GM18502 (cell line): Measurements from ENCODE around the gene MCF2L2.
A peak's percentile ranks its signal among the peaks of the same experiment; 100 is the strongest.
"Not testable (repeated sequence)": the region's sequence is repeated elsewhere in the genome, so short reads cannot be mapped to it uniquely, and the experiment has no call there.

Source experiments
- ATAC-seq: cut with Tn5 transposase; IDR thresholded peaks from one replicate; pipeline ENCODE4 v1.9.1; 2021; ENCODE audit warnings: mild to moderate bottlenecking; ENCODE audit not compliant: unreplicated experiment, poor library complexity

The MCF2L2 gene

DNA sequence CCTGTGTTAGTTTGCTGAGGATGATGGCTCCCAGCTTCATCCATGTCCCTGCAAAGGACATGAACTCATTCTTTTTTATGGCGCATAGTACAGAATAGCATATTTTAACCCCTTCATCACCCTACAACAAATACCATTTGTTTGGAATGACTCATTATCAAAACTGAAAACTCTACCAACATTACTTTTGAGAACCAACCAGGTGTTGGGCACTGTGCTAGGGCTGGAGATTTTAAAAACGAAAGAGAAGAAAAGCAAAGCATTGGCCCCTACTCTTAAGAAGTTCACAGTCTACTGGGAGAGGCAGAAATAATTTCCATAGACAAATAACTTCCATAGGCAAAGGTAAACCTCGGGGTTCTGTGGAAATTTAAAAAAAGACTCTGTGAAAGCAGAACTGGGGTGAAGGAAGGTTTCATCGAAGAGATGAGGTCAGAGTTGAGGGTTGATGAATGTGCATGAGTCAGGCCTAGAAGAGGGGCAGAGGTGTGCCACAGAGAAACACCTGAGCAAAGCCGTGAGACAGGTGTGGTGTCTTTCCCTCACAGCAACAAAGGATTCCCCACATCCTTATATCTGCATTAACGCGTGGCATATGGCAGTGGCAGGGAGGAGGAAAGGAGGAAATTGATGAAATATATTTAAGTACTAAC is 51.0 kb downstream of the MCF2L2 start:
- peak; percentile 67 for ATAC-seq

DNA sequence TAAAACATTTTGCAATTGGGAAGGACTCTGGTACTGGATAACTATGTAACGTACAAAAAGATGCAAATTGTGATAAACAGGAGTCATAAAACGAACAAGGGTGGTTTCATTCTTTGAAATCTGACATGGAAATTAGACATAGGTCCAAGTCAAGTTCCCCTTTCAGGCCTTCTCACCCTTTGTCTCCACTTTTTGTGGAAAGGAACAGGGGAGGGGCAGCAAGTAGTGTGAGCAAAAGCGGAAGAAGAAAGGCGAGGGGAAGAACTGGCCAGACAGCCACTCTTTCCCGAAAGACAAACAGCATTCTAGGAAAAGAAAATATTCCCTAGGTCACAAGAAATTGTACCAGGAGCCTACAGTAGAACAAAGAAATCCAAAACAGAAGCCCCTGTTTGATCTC is 52.6 kb downstream of the MCF2L2 start:
- ATAC-seq, result no peak

DNA sequence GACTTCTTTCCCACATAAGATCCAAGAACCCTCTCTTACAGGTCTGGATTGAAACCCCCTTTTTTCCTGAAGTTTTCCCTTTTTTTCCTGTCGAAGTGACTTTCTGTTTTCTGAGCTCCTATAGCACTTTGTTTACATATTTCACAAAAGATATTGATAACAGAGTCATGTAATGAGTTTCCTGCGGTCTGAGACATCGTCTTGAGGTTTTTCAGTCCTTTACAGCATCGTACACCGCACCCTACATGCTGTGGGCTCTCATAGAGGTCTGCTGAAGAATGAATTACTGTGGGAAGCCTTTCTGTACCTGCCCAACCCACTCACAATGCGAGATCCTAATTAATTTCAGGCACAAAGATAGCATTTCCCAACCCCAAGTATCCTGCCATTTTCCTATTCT is 53.1 kb downstream of the MCF2L2 start:
- no peak for ATAC-seq

DNA sequence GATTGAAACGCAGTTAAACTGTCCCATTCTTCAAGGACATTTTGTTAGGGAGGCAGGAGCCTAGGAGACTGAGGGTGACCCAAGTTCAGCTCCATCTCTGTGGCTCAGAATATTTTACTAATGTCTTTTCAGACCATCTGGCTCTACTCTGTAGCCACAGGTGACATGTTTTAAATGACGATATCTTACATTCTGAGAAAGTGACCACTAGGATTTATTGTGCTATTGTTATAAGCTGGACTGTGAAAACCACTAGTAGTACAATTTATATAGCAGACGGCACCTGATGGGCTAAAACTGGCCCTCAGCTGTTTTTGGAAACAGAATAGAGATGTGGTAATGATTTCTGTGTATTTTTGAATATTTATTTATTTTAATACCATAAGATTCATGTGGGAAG is 55.5 kb downstream of the MCF2L2 start:
- no peak for ATAC-seq

DNA sequence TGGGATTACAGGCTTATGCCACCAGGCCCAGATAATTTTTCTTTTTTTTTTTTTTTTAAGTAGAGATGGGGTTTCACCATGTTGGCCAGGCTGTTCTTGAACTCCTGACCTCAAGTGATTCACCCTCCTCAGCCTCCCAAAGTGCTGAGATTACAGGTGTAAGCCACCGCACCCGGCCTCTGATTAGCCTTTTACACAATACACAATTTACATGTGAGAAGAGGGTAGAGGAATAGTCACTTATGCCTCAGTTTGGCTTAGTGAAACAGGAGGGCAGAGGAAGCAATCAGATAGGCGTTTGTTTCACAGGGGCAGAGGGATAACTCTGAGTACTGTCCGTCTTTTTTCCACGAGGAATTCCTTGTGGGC is 56.8 kb downstream of the MCF2L2 start:
- not testable (repeated sequence) for ATAC-seq

DNA sequence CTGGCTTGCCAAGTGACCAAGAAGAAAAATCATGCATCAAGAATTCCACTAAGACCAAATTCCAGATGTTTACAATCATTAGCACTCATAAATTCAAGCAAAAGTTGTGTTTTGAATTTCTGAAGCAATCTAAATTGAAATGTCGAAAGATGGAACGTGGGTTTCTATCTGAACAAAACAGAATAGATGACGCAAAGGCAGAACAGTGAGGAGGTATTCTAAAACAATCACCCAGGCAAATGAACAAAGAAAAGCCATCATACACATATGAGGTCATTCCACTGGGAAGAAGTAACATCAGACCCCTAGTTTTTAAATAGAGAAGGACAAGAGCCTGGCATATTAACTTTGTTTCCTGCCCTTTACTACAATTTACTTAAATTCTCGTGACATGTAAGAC is 58.0 kb downstream of the MCF2L2 start:
- ATAC-seq, result no peak

DNA sequence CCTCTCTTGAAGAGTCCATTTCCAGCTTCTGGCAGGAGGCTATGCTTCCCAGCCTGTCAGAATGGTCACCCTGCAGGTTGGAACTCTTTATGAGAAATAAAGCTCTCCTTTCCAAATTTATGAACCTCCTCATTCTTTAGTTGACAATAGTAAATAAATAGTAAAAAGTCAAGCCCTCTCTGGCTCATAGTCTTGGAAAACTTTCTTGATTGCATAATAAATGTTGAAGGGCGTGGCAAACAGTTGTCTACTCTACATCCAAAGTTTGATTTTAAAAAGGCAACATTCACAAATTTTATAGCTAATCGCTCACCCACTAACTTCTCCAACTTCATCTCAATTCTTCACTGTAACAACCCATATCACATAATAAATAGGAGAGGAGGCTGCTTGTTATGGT is 58.8 kb downstream of the MCF2L2 start:
- no peak for ATAC-seq

DNA sequence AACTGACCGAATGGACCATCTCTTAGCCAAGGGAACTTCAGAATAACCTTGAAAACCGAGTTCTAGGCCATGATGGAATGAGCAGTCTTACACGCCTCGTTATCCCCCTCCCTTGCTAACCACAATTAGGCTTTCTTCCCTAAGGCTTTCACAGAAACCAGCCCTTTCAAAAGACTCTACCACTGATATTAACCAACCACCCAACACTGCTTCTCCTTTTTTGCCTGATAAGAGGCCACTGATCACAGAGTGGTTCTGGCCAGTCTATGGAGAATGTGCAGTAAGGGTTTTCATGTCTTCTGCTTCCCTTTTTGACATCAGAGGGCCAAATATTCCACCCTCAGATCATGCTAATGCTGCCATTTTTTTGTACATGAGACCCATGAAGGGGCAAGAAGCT is 59.3 kb downstream of the MCF2L2 start:
- ATAC-seq, result no peak

DNA sequence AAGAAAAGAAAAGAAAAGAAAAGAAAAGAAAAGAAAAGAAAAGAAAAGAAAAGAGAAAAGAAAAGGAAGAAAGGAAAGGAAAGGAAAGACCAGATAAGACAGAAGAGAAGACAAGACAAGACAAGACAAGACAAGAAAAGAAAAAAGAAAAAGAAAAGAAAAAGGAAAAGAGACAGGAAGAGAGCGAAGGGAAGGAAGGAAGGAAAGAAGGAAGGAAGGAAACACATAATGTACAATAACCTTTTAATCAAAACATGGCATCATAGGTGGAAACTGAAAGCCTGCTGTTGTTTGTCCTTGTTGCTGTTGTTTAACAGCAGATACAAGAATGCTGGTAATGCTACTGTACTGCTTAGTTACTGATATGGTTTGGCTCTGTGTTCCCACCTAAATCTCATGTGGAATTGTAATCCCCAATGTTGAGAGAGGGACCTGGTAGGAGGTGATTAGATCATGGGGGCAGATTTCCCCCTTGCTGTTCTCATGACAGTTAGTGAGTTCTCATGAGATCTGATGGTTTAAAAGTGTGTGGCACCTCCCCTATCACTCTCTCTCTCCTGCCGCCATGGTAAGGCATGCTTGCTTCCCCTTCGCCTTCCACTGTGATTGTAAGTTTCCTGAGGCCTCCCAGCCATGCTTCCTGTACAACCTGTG is 67.3 kb downstream of the MCF2L2 start:
- ATAC-seq, result no peak

DNA sequence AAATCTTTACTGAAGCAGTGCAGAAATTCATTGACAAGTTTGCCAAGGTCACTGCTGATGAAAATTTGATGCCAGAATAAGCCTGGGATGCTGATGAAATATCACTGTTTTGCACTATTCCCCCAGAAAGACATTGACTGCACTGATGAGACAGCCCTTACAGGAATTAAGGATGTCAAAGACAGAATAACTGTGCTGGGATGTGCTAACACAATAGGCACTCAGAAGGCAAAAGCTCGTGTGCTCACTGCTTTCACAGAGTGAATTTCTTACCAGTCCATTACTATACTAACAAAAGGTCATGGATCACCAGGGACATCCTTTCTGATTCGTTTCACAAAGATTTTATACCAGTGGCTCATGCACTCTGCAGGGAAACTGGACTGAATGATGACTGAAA is 69.4 kb downstream of the MCF2L2 start:
- no peak for ATAC-seq

DNA sequence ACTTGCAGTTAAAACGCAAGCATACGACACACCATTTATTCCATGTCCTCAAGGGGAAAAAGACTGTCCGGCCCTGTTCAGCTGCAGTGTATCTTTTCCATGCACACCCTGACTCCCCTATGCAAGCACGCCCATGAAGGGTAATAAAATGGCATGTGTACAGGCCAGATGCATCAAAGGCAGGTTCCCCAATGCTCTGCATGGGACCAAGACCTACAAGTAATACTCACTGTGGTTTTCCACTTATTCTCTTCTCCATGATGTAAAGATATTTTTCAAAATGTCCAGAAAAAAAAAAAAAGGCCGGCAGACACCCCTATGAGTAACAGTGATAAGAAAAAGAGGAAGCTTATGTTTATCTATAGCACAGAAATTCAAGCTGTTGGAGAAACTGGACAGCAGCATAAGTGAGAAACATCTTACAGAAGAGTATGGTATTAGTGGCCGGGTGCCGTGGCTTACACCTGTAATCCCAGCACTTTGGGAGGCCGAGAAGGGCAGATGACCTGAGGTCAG is 70.8 kb downstream of the MCF2L2 start:
- no peak for ATAC-seq

DNA sequence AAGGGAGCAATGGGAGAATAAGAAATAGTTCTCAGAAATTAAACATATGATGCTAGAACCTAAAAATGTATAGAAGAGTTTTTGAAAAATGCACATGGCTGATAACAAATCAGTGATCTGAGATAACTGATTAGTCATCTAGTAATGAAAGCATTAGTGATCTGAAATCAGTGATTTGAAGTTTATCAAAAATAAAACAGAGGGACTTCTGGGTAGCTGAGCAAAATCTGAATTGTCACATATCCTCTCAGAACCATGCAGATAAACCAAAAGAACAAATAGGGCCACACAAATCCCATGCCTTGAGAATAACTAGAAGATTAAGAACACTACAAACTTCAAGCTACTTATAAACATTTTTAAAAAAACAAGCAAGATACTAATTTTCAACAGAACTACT is 71.5 kb downstream of the MCF2L2 start:
- ATAC-seq, result no peak

DNA sequence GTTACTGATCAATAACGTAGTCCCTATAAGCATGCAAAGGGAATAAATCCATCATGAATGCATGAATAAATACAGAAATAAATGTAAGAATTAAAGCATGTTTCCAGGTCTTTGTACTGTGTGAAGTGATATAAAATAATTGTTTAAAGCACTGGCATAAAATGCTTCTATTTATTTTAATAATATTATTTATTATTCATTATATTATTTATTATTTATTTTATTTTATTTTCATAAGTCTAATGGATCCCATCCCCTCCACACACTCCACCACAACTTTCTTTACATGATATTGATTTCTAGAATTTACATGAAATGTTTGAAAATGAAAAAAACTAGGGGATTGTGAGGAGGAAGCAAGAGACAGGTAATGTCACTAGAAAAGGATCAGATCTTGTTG is 73.5 kb downstream of the MCF2L2 start:
- no peak for ATAC-seq

DNA sequence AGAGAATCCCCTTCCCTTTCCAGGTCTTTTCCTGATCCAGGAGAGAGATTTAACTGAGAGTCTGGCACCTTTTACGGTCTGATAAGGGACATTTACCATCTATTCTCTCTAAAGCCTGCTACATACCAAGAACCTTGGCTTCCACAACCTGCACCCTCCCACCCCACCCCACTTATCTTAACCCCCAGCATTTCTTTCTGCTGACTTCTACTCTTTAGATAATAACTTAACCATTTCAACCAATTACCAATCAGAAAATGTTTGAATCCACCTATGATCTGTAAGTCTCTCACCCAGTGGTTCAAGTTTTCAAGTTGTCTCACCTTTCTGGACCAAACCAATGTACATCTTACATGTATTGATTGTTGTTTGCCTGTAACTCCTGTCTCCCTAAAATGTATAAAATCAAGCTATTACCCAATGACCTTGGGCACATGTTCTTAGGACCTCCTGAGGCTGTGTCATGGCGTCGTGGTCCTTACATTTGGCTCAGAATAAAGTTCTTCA is 74.0 kb downstream of the MCF2L2 start:
- ATAC-seq, result no peak

DNA sequence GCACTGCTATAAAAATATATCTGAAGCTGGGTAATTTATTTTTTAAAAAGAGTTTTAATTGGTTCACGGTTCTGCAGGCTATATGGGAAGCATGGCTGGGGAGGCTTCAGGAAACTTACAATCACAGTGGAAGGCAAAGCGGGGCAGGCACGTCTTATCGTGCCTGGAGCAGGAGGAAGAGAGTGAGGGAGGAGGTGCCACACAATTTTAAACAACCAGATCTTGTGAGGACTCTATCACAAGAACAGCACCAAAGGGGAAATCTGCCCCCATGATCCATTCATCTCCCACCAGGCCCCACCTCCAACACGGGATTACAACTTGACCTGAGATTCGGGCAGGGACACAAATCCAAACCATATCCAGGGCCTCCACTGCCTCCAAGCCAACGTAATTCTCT is 75.0 kb downstream of the MCF2L2 start:
- ATAC-seq, result no peak

DNA sequence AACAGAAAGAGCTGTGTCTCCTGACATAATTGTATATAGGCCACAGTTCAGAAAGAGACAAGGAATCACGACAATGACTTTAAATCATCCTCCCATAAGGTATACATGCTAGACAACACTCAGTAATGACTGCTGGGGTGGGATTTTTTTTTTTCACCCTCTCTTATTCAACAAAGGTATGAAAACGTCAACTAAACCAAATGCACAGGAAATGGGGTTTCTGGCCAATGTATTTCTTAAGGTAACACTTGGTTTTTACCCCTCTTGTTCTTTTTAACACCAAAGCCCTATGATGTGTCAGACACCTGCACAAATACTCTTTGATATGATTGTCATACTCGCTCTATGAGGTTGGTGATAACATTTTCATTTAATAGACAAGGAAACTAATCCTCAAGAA is 78.3 kb downstream of the MCF2L2 start:
- ATAC-seq, result no peak

DNA sequence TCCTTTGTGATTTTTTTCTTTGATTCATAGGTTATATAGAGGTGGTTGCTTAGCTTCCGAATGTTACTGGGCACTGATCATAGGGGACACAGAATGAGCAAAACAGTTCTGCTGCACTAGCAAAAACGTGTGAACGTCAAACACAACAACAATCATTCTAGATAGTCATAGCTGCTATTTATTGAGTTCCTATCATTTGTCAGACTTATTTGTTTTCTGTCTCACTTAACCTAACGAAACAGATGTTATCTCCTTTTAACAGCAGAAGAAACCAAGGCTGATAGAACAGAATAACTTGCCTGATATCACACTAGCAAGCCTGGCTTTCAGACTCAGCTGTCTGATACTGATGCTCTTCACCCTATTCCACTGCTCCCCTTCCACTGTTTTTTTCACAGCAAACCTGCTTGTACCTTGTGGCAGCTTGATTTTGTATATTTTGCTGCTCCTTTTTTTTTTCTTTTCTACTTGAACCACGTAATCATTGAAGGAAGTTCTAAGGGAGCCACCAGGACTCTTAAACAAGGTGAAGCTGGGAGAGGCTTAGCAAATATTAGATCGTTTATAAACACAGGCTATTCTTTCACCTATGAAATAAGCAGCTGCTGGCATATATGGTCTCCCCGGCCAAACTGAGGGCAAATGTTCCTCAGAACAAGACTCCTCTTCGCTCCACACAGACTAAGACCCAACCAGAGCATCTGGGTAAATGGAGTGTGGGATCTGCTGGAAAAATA is 78.8 kb downstream of the MCF2L2 start:
- no peak for ATAC-seq

DNA sequence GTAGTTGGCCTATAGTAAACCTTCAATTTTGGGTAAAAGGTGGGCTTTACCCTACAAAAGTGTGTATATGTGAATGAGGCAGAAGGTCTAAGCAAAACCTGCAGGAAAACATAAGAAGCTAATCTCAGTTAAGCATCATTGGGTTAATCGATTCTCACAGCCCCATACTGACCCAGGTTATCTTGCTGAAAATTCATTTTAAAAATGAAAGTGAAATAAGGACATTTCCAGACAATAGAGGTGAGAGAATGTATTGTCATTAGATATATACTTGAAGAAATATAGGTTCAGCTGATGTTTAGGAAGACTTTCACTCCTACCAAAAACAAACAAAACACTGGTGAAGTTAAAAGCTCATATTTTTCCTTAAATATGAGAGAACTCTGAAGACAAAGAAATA is 85.6 kb downstream of the MCF2L2 start:
- ATAC-seq, result no peak

DNA sequence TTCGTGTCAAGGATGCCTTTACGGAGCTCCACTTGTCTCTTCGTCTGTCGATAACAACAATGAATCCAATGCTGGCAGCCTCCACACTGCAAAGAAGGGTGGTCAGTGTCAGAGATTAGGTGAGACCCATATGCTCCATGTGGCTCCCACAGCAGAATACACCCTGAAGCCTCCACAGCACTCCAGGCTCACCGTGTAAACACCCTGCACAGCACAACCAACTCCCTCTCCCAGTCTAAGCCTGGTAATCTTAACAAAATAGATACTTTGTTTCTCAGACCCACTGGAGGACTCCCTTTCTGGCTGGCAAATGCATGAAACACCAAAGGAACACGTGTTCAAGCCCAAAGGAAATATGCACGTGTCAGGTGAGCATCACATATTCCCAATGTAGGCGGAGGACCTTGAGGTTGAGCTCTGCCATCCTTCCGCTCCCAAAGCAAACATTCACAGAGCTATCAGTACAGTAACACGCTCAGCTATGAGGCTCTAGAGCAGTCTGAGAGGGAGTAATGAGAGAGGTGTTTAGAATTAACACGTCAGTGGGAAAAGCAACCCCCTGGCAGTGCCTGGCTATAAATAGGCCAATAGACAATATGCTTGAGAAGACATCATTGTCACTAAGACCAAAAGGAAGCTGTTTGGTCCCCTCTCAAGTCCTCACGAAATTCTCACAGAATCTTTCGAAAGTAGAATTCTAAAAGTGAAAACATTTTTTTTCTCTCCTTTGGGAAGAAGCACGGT is 86.7 kb downstream of the MCF2L2 start:
- ATAC-seq, result no peak

DNA sequence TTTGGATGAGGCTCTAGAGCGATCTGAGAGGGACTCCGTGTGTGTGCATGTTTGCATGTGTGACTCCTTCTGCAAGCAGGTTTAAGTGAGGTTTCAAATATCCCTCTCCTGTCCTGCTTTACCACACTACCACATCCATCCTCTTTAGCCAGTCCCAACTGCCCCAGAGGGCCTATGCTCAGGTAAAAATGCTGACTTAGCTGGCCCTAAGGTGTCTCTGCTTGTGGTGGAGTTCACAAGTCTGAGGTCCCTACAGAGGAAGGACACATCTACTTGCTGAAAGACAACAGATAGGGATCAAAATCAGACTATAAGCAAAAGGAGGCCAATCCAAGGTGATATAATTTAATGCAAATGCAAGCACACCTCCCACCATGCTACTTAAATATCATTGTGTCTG is 88.2 kb downstream of the MCF2L2 start:
- no peak for ATAC-seq
